ENCODE data around the gene GALNT7.
A peak's percentile ranks its signal among the peaks of the same experiment; 100 is the strongest.
"Not testable (repeated sequence)": the region's sequence is repeated elsewhere in the genome, so short reads cannot be mapped to it uniquely, and the experiment has no call there.

GALNT7 gene

DNA sequence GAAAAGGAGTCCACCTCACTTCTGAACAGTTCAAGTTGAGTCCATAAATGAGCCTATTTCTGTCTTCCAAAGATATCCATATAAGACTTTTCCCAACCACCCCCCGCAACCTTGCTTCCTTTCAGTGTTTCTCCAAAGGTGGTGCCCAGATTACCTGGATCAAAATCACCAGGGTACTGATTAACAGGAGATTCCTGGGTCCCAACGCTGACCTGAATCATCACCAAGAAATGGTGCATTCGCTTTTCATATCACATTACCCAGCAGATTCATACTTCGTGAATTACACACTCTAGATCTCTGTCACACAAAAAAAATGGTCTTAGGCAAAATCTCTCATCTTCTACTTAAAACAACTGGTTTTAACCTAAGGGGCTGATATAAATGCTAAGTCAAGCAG lies 2.1 kb upstream of the GALNT7 start:
- no peak for DNase-seq

DNA sequence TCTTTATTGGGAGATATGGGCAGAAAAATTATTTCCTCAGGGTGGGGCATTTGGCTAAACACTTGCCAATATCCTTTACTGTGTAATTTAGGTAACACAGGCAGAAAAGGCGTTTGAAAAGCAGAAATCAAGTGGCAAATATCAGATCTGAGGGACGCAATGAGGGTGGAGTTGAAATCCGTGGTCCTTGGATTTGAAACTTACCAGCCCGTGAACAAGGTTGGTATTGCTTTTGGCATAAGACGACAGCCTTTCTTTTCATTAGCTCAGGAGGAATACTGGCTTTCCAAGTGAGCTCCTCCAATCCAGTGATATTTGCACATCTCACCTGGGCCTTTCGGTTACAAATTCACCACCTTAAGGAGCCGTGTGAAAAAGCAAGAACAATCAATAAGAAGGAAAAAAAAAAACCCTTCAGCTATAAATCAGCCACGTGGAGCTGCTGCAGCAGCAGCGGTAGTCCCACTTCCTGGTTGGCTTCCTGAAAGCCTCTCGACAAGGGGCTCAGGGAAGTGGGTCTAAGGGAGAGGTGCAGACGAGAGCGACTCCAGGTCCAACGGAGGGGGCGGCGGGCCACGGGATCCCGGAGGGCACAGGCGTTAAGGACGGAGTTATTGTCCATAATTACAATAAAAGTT lies 734 bp upstream of the GALNT7 start:
- peak in 22 of 56 donors; percentile 13 to 59 (median 34) for DNase-seq

GRCh38 chr4:173169178-173169427 lies 492 bp downstream of the GALNT7 start:
- DNase-seq, result peak in 4 of 56 donors; percentile 43 to 66 (median 50)

DNA sequence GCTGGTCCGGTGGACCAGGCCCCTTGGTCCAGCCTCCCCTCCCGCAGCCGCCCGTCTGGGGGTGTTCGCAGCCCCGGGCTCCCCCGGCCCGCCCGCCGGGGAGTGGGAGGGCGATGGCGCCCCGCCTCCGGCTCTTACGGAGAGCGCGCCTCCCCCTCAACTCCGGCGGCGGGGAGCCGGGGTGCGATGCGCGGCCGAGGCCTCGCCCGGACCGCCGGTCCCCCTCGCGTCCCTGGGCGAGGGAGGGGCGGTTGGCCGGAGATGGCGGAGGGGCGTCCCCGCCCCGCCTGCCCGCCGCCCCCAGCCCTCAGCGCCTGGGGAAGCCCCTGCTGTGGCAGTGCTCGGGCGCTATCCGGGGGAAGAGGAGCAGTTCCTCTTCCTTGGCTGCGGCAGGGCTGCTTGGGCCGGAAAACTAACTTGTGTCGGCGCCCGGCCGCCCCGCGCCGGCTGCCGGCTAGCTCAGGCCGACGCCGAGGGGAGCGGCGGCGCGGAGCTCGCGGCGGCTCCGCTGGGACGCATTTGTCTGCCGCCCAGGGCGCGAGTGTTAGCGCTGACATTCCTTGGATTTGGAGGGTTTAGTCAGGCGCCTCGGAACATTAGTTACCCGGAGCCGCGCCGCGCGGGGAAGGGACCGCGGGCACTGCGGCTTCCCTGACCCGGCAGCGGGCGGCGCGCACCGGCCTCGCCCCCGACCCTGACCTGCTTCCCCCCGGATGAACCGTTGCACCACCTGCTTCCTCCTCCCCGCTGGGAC lies 994 bp downstream of the GALNT7 start:
- DNase-seq, result peak in 51 of 56 donors; percentile 14 to 80 (median 58)

DNA sequence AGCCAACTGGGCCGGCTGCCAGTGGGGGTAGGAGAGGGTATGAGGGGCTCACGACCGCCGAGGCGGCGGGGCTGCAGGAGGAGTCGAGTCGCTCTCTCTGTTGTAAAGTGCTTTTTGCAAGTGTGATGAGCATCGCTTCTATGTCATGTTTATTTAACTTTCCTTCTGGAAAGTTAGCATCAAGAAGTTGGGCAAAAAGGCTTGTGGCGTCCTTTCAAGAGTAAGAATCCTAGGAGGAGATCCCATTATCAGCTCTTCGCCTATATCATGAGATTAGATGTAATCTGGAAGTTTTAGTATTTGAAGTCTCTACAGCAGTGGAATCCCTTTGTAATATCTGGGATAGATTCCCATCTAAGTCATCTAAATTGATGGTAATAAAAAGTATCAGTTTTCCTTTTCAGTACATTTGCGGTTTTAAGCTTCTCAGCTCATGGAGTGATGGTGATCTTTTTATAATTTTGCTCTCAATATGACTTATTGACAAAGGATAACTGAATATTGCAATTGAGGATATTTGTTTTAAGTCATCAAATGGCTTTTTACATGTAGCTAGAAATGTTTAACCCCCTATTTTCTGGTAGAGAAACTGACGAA lies 1.7 kb downstream of the GALNT7 start:
- DNase-seq, result peak in 1 of 56 donors; percentile 10

GRCh38 chr4:173171098-173171497 lies 2.5 kb downstream of the GALNT7 start:
- no peak for DNase-seq

GRCh38 chr4:173171987-173172386 lies 3.4 kb downstream of the GALNT7 start:
- no peak for DNase-seq

DNA sequence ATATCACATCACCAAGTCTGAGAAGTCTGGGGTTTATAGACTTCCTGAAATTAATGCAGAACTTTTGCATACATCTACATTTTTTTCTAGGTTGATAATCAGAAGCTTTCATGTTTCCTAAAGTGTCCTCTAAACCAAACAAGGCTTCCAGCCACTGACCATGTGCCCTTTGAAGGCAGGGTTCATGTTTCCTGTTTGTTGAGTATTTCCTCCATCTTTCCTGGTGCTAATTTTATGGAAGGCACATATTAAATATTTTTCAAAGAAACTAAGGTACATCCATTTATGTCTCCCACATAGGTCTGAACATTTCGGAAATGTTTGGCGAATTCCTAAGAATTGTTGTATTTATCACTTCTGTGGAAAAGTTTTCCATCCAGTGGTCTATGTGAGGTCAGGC lies 5.6 kb downstream of the GALNT7 start:
- DNase-seq, result no peak

GRCh38 chr4:173174594-173175012 lies 6.0 kb downstream of the GALNT7 start:
- no peak for DNase-seq

GRCh38 chr4:173176010-173176409 lies 7.4 kb downstream of the GALNT7 start:
- DNase-seq, result no peak

DNA sequence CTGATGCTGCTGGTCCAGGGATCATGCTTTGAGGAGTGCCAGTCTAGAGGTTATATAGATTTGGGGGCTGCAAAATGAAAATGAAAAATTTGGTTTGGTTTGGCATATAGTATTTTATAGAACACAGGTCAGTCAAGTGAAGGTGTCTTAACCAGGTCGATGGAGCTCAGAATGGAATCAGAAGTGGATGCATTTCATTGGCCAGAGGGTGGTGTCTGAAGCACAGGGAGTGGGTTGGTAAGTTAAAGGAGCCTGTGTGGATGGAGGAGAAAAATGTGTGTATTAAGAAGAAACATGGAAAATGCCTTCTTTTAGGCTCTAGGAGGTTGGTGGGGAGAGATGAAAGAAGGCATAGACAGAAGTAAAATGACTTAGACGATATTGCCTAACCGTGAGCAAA lies 8.6 kb downstream of the GALNT7 start:
- DNase-seq, result no peak

- no peak for DNase-seq
Measured at GRCh38 chr4:173178144-173178543, 9.5 kb downstream of the GALNT7 start.

DNA sequence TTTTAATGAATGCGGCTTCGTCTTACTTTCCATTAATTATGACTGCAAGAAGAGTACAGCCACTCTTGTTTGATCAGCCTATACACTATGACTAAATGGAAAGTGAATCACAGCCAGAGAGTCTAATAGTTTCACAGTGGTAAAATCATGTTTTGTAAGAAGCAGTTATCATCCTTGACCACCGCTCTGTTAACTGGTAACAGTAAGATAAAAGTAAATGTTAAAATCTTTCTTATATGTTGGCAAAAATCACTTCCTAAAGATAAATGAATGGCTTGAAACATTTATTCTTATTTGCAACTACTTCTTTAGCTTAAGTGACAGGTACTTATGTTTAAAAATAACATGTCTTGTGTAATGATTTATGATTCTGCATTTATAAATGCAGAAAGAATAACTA lies 13.2 kb downstream of the GALNT7 start:
- DNase-seq, result no peak

DNA sequence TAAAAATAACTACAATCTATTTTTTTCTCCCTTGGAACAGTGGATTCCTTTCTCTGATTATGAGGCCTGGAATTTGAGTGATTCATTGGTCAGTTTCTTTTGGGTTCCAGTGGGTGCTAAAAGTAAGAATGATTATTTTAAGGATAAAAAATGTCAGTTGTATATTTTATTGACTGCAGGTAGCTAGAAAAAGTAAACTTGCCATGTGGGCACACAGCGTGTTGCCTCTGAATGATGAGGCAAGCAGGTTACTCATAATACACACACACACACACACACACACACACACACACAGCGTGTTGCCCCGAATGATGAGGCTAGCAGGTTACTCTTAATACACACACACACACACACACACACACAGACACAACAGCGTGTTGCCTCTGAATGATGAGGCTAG lies 13.8 kb downstream of the GALNT7 start:
- DNase-seq, result no peak

GRCh38 chr4:173183659-173184247 lies 15.1 kb downstream of the GALNT7 start:
- DNase-seq, result not testable (repeated sequence)

DNA sequence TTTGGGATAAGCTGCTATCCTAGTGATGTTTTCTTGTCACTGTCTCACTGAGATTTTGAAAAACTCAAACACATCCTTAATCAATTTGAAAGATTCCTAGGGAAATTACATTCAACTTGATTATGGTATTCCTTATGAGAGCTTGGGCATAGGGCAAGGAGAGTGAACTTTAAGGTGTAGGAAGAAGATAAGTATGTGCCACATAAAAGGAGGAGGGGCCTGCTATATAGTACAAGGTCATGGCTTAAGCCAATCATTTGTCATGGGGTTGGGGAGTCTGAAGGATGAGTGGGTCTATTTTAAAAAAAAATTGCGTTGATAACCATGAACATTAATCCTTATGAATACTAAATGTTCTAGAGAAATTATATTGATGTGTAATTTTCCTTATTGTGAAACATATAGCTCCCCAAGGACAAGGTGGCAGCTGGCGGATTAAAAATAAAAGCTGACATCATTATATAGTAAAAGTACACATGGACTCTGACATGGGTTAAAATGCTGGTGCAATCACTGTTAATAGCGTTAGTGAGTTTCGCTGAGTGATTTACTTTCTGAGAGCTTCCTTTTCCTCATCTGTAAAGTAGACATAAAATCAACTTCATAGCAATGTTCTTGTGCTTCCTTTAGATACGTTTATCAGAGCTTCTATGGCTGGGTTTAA lies 17.4 kb downstream of the GALNT7 start:
- DNase-seq, result no peak

- no peak for DNase-seq
Measured at GRCh38 chr4:173187732-173188131, 19.1 kb downstream of the GALNT7 start.

DNA sequence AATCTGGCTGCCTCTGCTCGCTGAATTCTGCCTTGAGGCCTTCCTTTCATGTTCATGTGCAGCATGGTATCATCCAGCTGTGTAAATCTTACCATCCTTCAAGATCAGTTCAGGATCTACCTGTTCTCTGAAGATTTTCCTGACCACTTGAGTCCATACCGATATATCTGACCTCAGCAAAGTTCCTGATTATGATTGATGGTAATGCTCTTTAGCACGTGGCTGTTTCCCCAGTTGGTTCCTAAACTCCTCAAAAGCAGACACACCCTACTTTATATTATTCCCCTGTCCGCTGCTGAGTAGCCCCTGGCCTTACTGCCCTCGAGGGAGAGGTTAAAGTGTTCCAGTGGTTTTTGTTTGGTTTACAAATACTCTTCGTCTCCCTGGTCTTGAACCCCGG lies 20.0 kb downstream of the GALNT7 start:
- DNase-seq, result no peak

DNA sequence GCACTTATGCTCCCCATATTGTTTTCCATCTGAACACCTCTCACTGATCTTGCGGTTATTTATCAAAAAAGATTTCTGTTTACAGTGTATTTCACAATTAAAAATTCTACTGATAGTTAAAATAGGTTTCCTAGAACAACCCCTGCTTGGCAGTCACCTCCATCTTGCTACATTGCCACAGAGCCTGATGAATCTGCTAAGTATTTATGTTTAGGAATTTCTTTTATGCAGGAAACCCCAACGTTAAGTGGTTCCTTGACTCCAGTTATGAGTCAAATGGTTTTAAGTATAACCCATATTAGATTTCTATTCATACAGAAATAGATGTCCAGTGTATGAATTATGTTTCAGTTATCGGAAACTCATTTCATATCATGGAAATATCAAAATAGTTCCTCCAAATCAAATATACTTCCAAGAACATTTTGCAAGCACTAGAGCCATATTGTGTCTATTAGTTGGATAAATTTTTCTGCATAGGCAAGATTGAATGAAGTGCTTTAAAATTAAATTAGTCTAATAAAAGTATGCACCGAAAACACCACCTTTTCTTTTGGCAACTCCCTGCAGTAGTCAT lies 20.6 kb downstream of the GALNT7 start:
- DNase-seq, result no peak

DNA sequence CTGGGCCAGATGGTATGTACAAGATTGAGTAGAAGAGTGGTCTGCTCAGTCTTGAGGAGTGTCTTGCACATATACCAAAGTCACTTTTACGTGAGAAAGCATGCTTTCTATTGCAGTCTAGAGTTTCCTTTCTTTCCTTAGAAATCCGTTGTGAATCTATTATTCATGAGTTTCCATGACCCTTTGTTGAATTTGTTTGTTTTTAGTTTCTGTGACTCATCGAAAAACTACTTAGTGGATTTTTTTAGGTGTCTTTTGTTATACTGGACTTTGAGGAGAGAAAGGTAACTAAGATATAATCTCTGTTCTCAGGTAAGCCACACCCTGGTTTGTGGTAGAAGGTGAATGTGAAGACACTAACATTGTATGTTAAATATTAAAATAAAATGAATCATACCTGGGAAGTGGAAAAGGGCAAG lies 23.0 kb downstream of the GALNT7 start:
- DNase-seq, result no peak

- DNase-seq, result no peak
Measured at GRCh38 chr4:173192375-173193162, 24.0 kb downstream of the GALNT7 start.
